OCI-LY1 (cell line): ENCODE results near the gene SSBP2.

Experiments
- H2AFZ ChIP-seq: fragments of 200-600 bp; sonication (generic), shearing (Covaris generic); 2 replicates; pipeline ENCODE4 v1.6.0; 2014; ENCODE audit warnings: antibody characterized with exemption, mild to moderate bottlenecking, low read length
- H3F3A ChIP-seq: fragments of 200-600 bp; sonication (generic), shearing (Covaris generic); 2 replicates; pipeline ENCODE4 v1.6.0; 2014; ENCODE audit warnings: mild to moderate bottlenecking, antibody characterized with exemption, low read length, moderate library complexity; ENCODE audit not compliant: insufficient read depth
- H3K27ac ChIP-seq: fragments of 200-600 bp; sonication (generic); 2 replicates; pipeline ENCODE4 v1.5.1; 2014; ENCODE audit warnings: low read length, mixed run types, mild to moderate bottlenecking, low read depth; ENCODE audit not compliant: poor library complexity, severe bottlenecking
- H3K27me3 ChIP-seq: fragments of 200-600 bp; sonication (generic); 2 replicates; pipeline ENCODE4 v1.6.0; 2014; ENCODE audit warnings: antibody characterized with exemption, mild to moderate bottlenecking, low read length, moderate library complexity; ENCODE audit not compliant: insufficient read depth
- H3K36me3 ChIP-seq: fragments of 200-600 bp; sonication (generic); 2 replicates; pipeline ENCODE4 v1.6.1; 2014; ENCODE audit warnings: mild to moderate bottlenecking, antibody characterized with exemption, low read length, moderate library complexity, mixed read lengths; ENCODE audit not compliant: insufficient read depth
- H3K4me1 ChIP-seq: fragments of 200-600 bp; sonication (generic); 2 replicates; pipeline ENCODE4 v1.5.1; 2014; ENCODE audit warnings: mild to moderate bottlenecking, low read length, moderate library complexity; ENCODE audit not compliant: insufficient read depth, severe bottlenecking
- H3K4me2 ChIP-seq: fragments of 200-600 bp; sonication (generic), shearing (Covaris generic); 2 replicates; pipeline ENCODE4 v1.6.1; 2014; ENCODE audit warnings: low read length
- H3K4me3 ChIP-seq: fragments of 200-600 bp; sonication (generic); 2 replicates; pipeline ENCODE4 v1.5.1; 2014; ENCODE audit warnings: low read length, low read depth, mild to moderate bottlenecking, mixed read lengths; ENCODE audit not compliant: poor library complexity, severe bottlenecking
- H3K79me2 ChIP-seq: fragments of 200-600 bp; shearing (Covaris generic); 2 replicates; pipeline ENCODE4 v1.6.1; 2016; ENCODE audit warnings: mixed run types, low read length, mixed read lengths; ENCODE audit not compliant: insufficient read depth
- H3K9ac ChIP-seq: fragments of 200-600 bp; sonication (generic), shearing (Covaris generic); 2 replicates; pipeline ENCODE4 v1.6.1; 2014; ENCODE audit warnings: mild to moderate bottlenecking, low read length, mixed read lengths
- H3K9me2 ChIP-seq: fragments of 200-600 bp; sonication (generic), shearing (Covaris generic); 2 replicates; pipeline ENCODE4 v1.6.1; 2014; ENCODE audit warnings: low read depth, mild to moderate bottlenecking, low read length, mixed read lengths
- H3K9me3 ChIP-seq: fragments of 200-600 bp; shearing (Covaris generic); 2 replicates; pipeline ENCODE4 v1.6.1; 2014; ENCODE audit warnings: low read length, mixed read lengths
- H4K20me1 ChIP-seq: fragments of 200-600 bp; sonication (generic), shearing (Covaris generic); 2 replicates; pipeline ENCODE4 v1.6.0; 2016; ENCODE audit warnings: mild to moderate bottlenecking, low read length; ENCODE audit not compliant: insufficient read depth
- CTCF ChIP-seq: fragments of 200-600 bp; sonication (generic), shearing (Covaris generic); IDR thresholded peaks from 2 replicates; pipeline ENCODE4 v1.5.1; 2017; ENCODE audit warnings: mild to moderate bottlenecking, antibody characterized with exemption, low read length, moderate library complexity, mixed read lengths
- EZH2 ChIP-seq: fragments of 200-600 bp; sonication (generic), shearing (Covaris generic); IDR thresholded peaks from 2 replicates; pipeline ENCODE4 v1.8.0; 2017; ENCODE audit warnings: borderline replicate concordance, mixed run types, mild to moderate bottlenecking, antibody characterized with exemption, low read length, moderate library complexity, mixed read lengths

SSBP2 gene

GRCh38 chr5:81402192-81402930 lies 348.5 kb downstream of the SSBP2 start:
- Histone ChIP-seq H3K4me3 (no peak overlapping the region), H3K27ac (no peak overlapping the region), H3K9ac (no peak overlapping the region), H3K4me1 (no peaks in the 10 kb centered on the region), H3K79me2 (no peaks in the 10 kb centered on the region), H4K20me1 (no peaks in the 10 kb centered on the region), H3K9me2 (no peaks in the 10 kb centered on the region), H2AFZ (no peak overlapping the region), H3K27me3 (no peaks in the 10 kb centered on the region), H3K36me3 (no peaks in the 10 kb centered on the region), H3K4me2 (no peak overlapping the region), H3K9me3 (no peaks in the 10 kb centered on the region), H3F3A (no peaks in the 10 kb centered on the region)
- TF ChIP-seq CTCF, result no peak
- no peak for TF ChIP-seq EZH2

GRCh38 chr5:81401266-81401665 lies 349.6 kb downstream of the SSBP2 start:
- H4K20me1 ChIP-seq, result no peaks in the 10 kb centered on the region
- TF ChIP-seq CTCF (no peak), EZH2 (no peak)

GRCh38 chr5:81400375-81400774 lies 350.5 kb downstream of the SSBP2 start:
- H3K4me3 ChIP-seq, result no peak overlapping the region

More at GRCh38 chr5:81401266-81401665, 349.6 kb downstream of the SSBP2 start:
- no peaks in the 10 kb centered on the region for H3K9me2 ChIP-seq
- H3K9ac ChIP-seq, result no peak overlapping the region
- no peaks in the 10 kb centered on the region for H3K9me3 ChIP-seq
- no peaks in the 10 kb centered on the region for H3K79me2 ChIP-seq
- H2AFZ ChIP-seq, result no peak overlapping the region
- H3K27ac ChIP-seq, result no peak overlapping the region
- H3K4me1 ChIP-seq, result no peaks in the 10 kb centered on the region
- no peak overlapping the region for H3K4me2 ChIP-seq
- no peak overlapping the region for H3K4me3 ChIP-seq
- no peaks in the 10 kb centered on the region for H3K27me3 ChIP-seq
- no peaks in the 10 kb centered on the region for H3F3A ChIP-seq
- H3K36me3 ChIP-seq, result no peaks in the 10 kb centered on the region

More at GRCh38 chr5:81400375-81400774, 350.5 kb downstream of the SSBP2 start:
- H4K20me1 ChIP-seq, result no peaks in the 10 kb centered on the region
- no peaks in the 10 kb centered on the region for H3K9me3 ChIP-seq
- no peaks in the 10 kb centered on the region for H3K4me1 ChIP-seq
- H3K79me2 ChIP-seq, result no peaks in the 10 kb centered on the region
- H3K9me2 ChIP-seq, result no peaks in the 10 kb centered on the region
- no peaks in the 10 kb centered on the region for H3K27me3 ChIP-seq
- H3K27ac ChIP-seq, result no peak overlapping the region
- no peak overlapping the region for H3K4me2 ChIP-seq
- no peak overlapping the region for H2AFZ ChIP-seq
- no peak overlapping the region for H3K9ac ChIP-seq
- no peaks in the 10 kb centered on the region for H3F3A ChIP-seq
- no peaks in the 10 kb centered on the region for H3K36me3 ChIP-seq
- TF ChIP-seq EZH2 (no peak), CTCF (no peak)
